Measurements from ENCODE around the gene G2E3.

GRCh38 chr14:30550335-30550734 lies 8.6 kb upstream of the G2E3 start:
- TF ChIP-seq CTCF (IDR thresholded peaks at IDR 0.05) (no peak), POLR2AphosphoS5 (IDR thresholded peaks at IDR 0.05) (no peak)
